HG03097 (cell line): ENCODE measurements around the gene UQCC2.

Experiments
- ATAC-seq: cut with Tn5 transposase; IDR thresholded peaks from one replicate; pipeline ENCODE4 v1.9.1; 2021; ENCODE audit not compliant: unreplicated experiment, low FRiP score

The UQCC2 gene

DNA sequence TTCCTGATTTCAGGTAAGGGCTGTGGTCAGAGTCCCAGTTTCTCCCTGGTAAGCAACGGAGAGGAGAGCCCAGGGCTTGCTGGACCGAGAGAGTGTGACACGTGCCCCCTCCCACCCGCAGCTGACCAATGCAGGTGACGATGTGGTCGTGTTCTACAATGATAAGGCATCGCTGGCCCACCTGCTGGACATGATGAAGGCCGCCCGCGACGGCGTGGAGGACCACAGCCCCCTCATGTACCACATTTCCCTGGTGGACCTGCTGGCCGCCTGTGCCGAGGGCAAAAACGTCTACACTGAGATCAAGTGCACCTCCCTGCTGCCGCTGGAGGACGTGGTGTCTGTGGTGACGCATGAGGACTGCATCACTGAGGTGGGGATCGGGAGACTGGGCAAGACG, 31.7 kb downstream of the UQCC2 start:
- no peak for ATAC-seq

DNA sequence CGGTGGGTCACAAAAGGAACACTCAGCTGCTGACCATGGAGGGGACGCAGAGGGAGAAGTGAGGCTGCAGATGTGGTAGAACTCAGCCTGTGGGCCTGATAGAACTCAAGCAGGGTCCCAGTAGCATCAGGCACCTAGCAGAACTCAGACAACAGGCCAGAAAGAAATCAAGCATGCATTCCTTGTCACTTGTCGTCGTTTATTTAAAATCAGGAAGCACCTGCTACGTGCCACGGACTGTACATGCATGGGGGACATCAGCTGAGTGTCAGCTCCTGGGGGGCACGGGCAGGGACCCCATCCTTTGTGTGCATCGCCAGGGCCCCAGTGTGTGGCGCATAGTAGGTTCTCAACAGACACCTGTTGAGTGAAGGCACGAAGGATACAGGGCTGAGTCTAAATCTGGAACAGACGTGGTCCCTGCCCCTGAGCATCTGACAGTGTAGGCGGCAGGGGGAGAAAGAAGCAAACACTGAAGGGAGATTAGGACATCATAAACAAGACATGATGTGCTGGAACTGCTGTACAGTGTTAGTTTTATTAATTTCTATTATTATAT, 32.5 kb downstream of the UQCC2 start:
- no peak for ATAC-seq

DNA sequence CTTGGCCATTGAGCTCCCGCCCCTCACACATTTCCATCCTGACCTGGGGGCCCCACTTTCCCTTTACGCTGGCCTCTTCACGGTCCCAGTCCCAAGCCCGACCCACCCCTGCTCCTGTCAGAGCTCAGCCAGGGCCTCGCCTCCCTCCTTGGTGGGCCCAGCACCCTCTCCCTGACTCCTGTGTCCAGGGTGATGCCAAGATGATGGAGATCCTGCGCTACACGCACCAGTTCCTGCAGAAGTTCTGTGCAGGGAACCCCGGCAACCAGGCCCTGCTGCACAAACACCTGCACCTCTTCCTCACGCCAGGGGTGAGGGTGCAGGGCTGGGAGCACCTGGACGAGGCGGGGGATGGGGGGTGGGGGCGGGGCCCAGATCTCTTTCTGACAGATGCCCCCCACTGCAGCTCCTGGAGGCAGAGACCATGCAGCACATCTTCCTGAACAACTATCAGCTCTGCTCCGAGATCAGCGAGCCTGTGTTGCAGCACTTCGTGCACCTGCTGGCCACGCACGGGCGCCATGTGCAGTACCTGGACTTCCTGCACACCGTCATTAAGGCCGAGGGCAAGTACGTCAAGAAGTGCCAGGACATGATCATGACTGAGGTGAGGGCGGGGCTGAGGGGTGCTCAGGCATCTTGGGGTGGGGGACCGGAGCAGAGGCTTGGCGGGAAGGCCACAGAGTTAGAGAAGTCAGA, 33.1 kb downstream of the UQCC2 start:
- no peak for ATAC-seq

DNA sequence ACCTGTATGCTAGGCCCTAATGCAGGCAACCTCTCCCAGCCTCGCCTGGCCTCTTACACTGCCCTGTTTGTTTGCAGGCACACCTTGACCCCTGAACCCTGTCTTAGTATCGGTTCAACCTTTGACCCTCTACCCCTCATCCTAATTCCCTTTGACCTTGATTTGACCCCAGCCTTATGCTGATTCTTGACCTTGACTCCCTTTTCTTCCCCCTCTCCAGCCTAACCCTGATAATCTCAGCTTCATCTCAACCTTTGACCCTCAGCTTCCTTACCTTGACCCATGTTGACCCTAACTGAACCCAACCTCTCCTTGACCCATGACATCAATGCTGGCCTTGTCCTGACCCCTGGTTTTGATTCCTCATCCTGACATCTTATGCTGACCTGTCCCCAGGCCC, 33.8 kb downstream of the UQCC2 start:
- no peak for ATAC-seq

DNA sequence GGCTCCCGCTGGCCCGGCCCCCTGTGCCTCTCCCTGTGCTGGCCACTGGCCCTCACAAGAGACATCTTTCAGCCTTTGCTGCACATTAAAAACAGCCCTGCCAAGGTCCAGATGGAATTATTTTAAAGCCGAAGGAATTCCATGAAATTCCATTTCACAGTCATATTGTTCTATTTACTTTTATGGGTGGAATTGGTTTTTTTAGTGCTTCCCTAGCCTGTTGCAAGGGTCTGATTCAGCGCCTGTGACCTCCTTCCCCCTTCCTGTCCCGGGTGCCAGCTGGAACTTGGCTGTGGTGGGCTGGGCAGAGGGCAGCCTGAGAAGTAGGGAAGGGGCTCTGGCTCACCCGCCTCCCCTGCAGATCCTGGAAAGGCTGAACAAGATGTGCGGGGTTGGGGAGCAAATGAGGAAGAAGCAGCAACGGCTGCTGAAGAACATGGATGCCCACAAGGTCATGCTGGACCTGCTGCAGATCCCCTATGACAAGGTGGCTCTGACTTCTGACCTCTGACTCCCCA, 34.3 kb downstream of the UQCC2 start:
- ATAC-seq, result no peak

DNA sequence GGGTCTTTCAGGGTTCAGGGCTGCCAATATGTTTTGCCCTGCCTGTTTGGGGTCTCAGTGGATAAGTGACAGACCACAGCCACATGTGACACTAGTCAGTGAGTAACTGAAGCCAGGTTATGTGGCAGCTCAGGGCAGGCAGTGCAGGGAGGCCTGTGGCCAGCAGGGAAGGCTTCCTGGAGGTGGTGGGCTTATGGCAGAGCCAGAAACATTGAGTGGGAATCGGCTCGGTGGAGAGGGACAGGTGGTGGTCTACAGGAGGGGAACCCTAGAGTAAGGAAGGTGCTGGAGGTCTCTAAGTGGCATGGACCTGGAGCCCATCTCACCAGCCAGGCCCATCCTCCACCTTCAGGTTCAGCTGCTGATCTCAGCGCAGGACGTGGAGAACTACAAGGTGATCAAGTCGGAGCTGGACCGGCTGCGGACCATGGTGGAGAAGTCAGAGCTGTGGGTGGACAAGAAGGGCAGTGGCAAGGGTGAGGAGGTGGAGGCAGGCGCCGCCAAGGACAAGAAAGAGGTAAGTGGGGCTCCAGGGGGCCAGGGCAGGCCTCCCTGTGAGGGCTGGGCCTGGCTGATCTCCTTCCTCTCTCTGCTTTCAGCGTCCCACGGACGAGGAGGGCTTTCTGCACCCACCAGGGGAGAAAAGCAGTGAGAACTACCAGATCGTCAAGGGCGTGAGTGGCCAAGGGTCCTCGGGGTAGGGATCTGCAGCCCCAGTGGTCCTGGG, 34.9 kb downstream of the UQCC2 start:
- no peak for ATAC-seq

DNA sequence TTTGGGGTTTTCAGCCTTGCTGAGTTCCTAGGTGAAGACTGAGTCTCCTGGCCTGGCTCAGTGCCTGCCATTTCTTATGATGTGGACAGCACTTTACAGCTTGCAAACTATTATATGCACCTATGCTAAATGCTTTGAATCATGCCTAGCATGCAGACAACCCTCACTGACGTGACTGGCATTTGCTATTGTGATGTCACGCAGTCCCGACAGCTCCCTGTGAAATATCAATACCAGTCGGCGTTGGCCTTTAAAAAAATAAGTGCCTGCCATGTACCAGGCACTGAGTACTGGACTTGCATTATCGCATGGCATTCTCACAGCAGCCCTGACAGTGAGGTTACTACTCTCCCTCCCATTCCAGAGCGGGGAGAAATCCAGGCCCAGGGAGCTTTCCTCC, 35.5 kb downstream of the UQCC2 start:
- no peak for ATAC-seq

DNA sequence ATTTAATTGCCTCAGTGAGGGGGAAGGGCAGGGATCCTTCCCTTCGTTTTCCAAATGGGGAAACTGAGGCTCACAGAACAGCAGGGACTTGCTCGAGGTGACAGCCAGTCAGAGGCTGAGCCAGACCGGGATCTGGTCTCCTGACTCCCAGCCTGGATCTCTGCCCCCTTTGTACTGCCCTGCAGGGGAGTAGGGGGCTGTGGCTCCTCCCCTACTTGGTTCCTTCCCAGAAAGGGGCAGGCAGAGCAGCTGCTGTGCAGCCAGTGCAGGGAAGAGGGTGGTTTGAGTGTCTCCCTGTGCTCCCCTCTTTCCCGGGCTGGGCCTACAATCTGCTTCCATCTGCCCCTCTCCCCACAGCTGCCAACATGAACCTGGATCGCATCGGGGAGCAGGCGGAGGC, 37.6 kb downstream of the UQCC2 start:
- no peak for ATAC-seq

DNA sequence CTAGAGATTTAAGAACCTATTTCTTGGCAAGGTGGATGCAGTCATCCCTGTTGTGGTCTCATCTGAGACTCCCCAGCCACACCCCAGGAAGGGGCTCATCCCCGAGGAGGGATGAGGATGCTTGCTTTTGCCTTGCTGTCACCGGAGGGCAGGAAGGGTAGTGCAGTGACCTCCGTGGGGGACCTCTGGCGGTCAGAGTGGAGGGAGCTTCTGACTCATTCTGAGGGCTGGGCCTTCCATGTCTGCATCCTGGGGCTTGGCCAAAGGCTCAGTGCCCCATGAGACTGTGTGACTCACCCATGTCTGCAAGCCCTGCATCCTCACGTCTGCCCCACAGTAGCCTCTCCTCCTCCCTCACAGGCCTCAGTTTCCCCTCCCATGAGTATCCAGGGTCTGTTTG, 38.7 kb downstream of the UQCC2 start:
- no peak for ATAC-seq

DNA sequence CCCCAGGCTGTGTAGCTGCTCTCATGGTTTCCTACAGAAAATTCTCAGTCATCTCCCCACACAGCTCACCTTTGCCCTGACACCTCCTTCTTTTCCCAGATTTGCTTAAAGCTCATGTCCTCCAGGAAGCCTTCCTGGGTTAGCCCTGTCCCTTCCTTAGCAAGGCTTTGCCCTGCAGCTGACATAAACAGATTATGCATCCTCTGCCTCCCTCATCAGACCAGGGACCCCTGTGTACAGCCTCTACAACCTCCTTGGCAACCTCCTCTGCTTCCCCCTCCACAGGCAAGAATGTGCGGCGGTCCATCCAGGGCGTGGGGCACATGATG, 39.8 kb downstream of the UQCC2 start:
- no peak for ATAC-seq

DNA sequence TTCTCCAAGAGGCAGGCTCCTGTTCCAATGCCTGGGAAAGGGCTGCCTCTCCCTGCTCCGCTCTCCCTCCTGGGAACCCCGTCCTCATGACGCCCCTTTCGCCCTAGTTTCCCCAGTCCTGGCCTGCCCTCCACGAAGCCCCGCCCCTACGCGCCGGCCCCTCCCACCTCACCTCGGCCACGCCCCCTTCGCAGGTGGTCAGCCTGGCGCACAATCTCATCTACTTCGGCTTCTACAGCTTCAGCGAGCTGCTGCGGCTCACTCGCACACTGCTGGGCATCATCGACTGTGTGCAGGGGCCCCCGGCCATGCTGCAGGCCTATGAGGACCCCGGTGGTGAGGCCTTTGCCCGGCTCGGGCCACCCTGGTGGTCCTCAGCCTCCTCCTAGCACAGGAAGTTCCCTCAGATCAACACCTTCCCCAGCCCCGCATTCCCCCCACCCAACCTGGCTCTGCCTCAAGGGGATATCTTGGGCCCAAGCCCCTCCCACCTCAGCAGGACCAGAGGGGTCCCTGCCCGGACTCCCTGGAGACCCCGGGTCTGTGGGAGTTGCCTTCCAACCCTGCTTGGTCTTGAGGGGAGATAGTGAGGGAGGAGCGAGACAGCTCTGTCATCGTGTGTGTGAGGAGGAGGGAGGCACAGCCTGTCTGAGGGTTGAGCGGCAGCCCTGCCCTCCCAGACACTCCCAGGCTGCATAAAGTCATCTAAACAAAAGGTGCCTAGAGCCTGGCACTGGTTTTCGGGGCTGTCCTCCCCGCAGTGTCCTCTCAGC, 40.3 kb downstream of the UQCC2 start:
- no peak for ATAC-seq

DNA sequence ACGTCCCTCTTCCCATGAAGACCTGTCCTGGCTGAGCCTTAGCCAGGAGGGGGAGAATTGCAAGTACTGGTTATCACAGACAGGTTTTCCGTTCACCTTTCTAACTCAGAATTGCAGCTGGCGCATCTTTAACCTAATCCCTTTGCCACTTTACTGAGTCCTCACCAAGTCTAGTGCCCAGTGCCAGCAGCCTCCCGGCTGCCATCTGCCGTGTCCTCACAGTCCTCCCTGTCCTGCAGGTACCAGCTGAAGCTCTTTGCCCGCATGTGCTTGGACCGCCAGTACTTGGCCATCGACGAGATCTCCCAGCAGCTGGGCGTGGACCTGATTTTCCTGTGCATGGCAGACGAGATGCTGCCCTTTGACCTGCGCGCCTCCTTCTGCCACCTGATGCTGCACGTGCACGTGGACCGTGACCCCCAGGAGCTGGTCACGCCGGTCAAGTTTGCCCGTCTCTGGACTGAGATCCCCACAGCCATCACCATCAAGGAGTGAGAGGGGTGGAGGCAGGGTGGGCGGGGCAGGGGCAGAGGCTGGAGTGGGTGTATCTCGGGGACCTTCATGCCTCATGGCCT, 41.3 kb downstream of the UQCC2 start:
- no peak for ATAC-seq

DNA sequence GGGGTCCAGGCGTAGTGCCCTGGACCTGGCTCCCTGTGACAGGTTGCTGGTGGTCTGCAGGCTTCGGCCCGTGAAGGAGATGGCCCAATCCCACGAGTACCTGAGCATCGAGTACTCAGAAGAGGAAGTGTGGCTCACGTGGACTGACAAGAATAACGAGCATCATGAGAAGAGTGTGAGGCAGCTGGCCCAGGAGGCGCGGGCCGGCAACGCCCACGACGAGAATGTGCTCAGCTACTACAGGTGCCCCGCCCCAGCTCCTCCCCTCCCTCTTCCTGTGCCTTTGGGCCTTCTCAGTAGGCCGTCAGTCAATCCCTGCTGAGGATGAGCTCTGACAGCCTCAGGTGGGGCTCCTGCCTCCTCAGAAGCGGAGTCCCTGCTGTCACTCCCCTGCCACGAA, 42.6 kb downstream of the UQCC2 start:
- ATAC-seq, result no peak

DNA sequence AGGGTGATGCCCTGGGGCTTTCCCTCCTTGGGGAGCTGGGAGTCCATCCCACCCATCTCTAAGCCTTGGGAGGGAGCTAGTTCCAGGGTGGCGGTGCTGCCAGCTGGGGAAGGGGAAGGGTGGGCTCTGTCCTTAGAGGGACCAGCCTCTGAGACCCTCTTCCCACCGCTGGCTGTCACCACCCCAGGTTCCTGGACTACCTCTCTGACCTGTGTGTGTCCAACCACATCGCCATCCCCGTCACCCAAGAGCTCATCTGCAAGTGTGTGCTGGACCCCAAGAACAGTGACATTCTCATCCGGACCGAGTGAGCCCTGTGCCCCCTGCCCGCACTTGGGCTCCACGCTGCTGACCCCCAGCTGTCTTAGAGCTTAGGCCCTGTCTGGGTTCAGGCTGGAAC, 43.2 kb downstream of the UQCC2 start:
- ATAC-seq, result no peak

DNA sequence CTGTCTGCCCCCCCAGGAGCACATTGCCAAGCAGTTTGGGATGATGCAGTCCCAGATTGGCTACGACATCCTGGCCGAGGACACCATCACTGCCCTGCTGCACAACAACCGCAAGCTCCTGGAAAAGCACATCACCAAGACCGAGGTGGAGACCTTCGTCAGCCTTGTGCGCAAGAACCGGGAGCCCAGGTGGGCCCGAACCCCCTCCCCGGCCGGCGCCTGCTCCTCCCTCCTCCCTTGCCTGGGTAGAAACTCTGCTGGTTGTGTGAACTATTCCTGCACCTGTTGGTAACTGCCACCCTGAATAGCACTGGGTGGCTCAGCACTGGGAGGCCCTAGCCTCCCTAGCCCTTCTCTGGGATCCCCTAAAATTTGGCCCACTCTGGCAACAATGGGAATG, 43.7 kb downstream of the UQCC2 start:
- no peak for ATAC-seq

DNA sequence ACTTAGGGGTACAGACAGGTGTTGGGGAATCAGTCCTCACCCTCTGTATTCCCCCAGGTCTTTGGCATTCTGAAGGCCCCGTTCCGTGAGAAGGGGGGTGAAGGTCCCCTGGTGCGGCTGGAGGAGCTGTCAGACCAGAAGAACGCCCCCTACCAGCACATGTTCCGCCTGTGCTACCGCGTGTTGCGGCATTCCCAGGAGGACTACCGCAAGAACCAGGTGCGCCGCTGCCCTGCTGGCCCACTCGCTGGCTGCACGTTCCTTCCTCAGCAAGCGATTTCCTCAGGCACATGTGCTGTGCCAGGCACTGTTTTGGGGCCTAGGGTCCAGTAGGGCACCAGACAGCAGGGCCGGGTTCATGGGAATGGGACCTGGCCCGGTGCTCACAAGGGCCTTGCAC, 44.4 kb downstream of the UQCC2 start:
- ATAC-seq, result no peak

DNA sequence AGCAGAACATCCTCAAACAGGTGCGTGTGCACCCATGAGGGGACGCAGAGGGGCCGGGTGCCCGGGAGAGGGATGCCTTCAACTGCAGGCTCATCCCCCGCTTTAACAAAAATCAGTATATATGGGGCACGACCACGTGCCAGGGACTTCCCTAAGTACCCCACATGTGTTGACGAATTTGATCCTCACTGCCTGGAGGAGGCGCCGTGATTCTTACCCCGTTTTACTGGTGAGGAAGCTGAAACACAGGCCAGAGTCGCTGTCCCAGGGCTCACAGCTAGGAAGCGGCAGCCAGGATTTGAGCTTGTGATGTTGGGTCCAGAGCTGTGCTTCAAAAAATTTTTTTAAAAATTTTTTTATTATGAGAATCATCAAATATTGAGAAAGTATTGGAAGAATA, 45.5 kb downstream of the UQCC2 start:
- no peak for ATAC-seq

DNA sequence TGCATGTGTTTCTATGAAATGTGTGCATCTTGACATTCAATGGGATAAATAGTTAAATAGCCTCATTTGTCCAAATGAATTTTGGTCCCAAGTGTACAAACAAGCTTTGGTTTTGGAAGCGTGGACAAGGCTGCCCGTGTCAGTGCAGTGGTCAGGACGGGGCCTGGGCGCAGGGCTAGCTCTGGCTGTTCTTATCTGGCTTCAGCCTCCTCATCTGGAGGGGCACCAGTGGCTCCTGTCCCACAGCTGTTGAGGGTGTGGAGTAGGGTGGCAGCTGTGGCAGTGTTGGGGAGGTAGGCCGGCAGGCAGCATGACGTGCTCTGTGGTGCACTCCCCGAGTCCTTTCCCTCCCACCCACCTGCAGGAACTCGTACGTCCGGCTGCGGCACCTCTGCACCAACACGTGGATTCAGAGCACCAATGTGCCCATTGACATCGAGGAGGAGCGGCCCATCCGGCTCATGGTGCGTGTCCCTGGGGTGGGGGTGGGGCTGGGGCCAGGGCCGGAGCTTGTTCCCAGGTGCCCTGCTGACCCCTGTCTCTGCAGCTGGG, 46.9 kb downstream of the UQCC2 start:
- ATAC-seq, result no peak

DNA sequence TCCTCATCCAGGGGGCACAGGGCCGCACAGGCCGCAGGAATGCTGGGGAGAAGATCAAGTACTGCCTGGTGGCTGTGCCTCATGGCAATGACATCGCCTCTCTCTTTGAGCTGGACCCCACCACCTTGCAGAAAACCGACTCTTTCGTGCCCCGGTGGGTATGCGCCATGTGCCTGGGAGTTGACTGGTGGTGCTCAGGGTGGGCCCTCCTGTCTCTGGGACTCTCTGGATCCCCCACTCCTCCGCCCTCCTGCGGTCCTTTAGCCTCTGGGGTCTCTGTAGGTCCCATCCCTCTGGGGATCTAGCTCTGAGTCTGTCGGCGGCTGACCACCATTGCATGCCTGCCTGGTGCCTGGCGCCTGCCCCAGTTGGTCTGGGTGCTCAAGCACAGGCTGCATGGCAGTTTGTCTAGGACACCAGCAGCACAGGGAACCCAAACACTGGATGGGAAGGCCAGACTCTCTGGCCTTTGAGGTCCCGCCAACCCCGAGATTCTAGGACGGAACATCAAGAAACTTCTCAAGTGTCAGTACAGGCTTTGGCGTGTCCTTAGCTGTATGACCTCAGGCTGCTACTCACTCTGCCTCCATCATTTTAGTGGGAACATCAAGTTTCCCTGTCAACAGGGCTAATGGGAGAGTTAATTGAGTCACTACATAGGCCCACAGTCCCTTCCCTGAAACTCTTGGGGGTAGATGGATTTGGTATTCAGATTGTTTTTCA, 47.6 kb downstream of the UQCC2 start:
- ATAC-seq, result no peak

DNA sequence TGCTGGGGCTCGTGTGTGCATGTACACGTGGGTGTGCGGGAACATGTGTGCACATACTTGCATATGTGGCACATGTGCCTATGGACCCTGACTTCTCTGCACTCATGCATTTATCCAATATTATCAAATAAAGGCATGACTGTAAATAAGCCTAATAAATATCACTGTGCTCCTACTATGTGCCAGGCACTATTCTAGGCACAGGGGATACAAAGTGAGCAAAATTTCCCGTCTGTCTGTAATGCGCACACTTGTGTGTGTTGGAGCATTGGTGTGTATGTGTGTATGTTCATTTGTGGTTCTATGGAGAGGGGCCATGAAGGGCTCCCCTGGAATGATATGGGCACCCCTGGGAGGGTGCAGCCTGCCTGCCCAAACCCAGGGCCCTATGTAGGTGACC, 48.5 kb downstream of the UQCC2 start:
- no peak for ATAC-seq
